ENCODE results near the gene TRIM15. TPM values are rescaled to one million over a fixed set of nuclear protein-coding genes. Genes with fewer than 3 reads are reported as not detected.

The TRIM15 gene
- total RNA-seq, 1 donor from 2014 or later: 0.92 TPM

DNA sequence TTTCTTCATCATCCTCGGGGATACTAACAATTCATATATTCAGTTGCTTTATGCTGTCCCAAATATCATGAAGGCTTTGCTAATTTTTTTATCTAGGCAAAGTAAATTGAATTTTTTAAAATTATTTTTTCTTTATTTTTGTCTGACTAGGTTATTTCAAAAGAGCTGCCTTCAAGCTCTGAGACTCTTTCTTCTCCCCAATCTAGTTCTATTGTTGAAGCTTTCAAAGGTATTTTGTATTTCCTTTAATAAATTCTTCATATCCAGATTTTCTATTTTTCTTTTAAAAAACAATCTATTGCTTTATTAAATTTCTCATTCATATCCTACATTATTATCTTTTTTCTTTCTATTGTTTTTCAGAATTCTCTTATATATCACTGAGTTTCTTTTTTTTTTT is 16.8 kb downstream of the TRIM15 start:
- no peak overlapping the region for H3K4me3 Mint-ChIP-seq
- TF ChIP-seq CTCF (conservative IDR thresholded peaks at IDR 0.05): no peak
- no peak for DNase-seq (ENCODE audit: extremely low spot score, unreplicated experiment)
- H3K36me3 Mint-ChIP-seq: peaks cover 7% of the 10 kb centered on the region
- no peaks in the 10 kb centered on the region for H3K4me1 Mint-ChIP-seq (ENCODE audit: unreplicated experiment)
- peaks cover 47% of the 10 kb centered on the region for H3K27me3 Mint-ChIP-seq
- H3K27ac Mint-ChIP-seq: no peak overlapping the region
- no peaks in the 10 kb centered on the region for H3K9me3 Mint-ChIP-seq

- peaks cover 33% of the 10 kb centered on the region for H3K36me3 Mint-ChIP-seq
- TF ChIP-seq CTCF (conservative IDR thresholded peaks at IDR 0.05): no peak
- H3K27ac Mint-ChIP-seq: no peak overlapping the region
- H3K27me3 Mint-ChIP-seq: peaks cover 8% of the 10 kb centered on the region
- DNase-seq (ENCODE audit: extremely low spot score, unreplicated experiment): no peak
- no peaks in the 10 kb centered on the region for H3K9me3 Mint-ChIP-seq
- no peak overlapping the region for H3K4me3 Mint-ChIP-seq
- H3K4me1 Mint-ChIP-seq (ENCODE audit: unreplicated experiment): no peaks in the 10 kb centered on the region
Measured at GRCh38 chr6:30184417-30185031, 21.2 kb downstream of the TRIM15 start.

DNA sequence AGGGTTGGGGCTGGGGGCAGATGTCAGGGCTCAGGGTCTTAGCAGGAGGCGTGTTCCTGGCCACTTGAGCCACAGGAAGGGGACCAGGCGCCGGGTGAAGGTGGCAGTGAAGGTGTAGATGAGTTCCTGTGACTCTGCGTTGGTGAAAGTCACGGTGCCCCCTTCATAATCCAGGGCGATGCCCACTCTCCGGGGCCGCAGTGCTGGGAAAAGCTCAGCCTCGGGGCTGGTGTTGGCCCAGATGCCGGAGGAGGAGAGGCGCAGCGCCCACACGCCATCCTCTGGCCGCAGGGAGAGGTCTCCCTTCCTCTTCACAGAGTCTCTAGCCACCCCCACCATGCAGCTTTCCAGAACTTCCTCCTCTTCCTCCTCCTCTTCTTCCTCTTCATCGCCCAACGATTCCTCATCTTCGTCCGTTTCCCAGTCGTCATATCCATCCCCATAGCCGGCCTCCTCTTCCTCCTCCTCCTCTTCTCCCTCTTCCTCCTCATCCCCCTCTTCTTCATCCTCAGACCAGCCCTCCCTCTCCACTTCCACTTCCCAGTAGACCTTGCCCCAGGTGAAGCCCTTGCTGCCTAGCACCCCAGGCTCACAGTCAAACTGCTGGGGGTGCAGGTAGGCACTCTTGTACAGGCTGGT is 22.6 kb downstream of the TRIM15 start:
- peaks cover 2% of the 10 kb centered on the region for H3K27me3 Mint-ChIP-seq

GRCh38 chr6:30188541-30188940 is 25.2 kb downstream of the TRIM15 start:
- Mint-ChIP-seq H3K4me3 (no peak overlapping the region), H3K27me3 (no peaks in the 10 kb centered on the region), H3K9me3 (no peaks in the 10 kb centered on the region), H3K4me1 (ENCODE audit: unreplicated experiment) (no peaks in the 10 kb centered on the region), H3K36me3 (peaks cover 52% of the 10 kb centered on the region), H3K27ac (no peak overlapping the region)
- no peak for DNase-seq (ENCODE audit: extremely low spot score, unreplicated experiment)
- TF ChIP-seq CTCF (conservative IDR thresholded peaks at IDR 0.05): no peak

More for the DNA sequence above, 22.6 kb downstream of the TRIM15 start:
- Mint-ChIP-seq H3K9me3 (no peaks in the 10 kb centered on the region), H3K36me3 (peaks cover 44% of the 10 kb centered on the region), H3K4me1 (ENCODE audit: unreplicated experiment) (no peaks in the 10 kb centered on the region), H3K27ac (no peak overlapping the region), H3K4me3 (no peak overlapping the region)
- no peak for DNase-seq (ENCODE audit: extremely low spot score, unreplicated experiment)
- TF ChIP-seq CTCF (conservative IDR thresholded peaks at IDR 0.05): no peak

GRCh38 chr6:30192076-30192475 is 28.7 kb downstream of the TRIM15 start:
- peaks cover 44% of the 10 kb centered on the region for H3K36me3 Mint-ChIP-seq
- H3K9me3 Mint-ChIP-seq: no peaks in the 10 kb centered on the region
- H3K27ac Mint-ChIP-seq: no peak overlapping the region
- no peak for DNase-seq (ENCODE audit: extremely low spot score, unreplicated experiment)
- no peaks in the 10 kb centered on the region for H3K27me3 Mint-ChIP-seq
- no peaks in the 10 kb centered on the region for H3K4me1 Mint-ChIP-seq (ENCODE audit: unreplicated experiment)
- no peak overlapping the region for H3K4me3 Mint-ChIP-seq
- TF ChIP-seq CTCF (conservative IDR thresholded peaks at IDR 0.05): no peak
